DMS 273 (cell line): ENCODE results near the gene ALDOA.
"Not testable (repeated sequence)": the region's sequence is repeated elsewhere in the genome, so short reads cannot be mapped to it uniquely, and the experiment has no call there.

Experiments
- DNase-seq: peaks from one replicate; lab custom pipeline; 2025; ENCODE audit not compliant: unreplicated experiment; lab: John Stamatoyannopoulos, UW

Gene ALDOA

DNA sequence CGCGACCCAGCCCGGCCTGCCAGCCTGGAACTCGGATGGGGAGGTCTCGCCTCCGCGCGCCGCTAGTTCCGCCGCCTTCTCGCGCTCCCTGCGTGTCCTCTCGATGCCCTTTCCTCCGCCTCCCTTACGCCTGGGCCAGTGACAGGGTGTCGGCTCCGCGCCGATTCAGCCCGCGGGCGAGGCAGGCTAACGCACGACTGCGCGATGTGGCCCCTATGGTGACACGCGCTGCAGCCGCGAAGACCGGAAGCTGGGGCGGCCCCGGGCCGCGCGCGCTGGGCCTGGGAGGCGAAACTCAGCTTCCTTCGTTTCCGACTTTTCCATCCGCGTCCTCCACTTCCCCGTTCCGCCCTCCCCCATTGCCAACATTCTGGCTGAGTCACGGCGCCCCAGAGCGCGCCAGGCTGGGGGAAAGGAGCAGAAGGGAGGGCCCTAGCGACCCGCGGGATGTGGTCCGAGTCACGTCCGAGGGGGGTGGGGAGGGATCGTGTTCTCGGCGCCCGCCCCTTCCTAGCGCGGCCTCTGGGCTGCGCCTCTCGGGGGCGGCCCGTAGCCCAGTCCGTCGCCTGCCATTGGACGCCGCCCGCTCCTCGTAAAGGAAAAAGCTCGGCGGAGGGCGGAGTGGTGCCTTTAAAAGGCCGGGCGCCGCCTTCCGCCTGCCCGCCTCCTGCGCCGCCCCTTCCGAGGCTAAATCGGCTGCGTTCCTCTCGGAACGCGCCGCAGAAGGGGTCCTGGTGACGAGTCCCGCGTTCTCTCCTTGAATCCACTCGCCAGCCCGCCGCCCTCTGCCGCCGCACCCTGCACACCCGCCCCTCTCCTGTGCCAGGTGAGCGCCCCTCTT is at the start of gene ALDOA:
Gene ALDOA (plus strand): TSS at position 659 of the 841 bp plus-strand sequence. CDS start 1,138 bp downstream, outside the sequence.
- DNase-seq = peak; percentile 99

DNA sequence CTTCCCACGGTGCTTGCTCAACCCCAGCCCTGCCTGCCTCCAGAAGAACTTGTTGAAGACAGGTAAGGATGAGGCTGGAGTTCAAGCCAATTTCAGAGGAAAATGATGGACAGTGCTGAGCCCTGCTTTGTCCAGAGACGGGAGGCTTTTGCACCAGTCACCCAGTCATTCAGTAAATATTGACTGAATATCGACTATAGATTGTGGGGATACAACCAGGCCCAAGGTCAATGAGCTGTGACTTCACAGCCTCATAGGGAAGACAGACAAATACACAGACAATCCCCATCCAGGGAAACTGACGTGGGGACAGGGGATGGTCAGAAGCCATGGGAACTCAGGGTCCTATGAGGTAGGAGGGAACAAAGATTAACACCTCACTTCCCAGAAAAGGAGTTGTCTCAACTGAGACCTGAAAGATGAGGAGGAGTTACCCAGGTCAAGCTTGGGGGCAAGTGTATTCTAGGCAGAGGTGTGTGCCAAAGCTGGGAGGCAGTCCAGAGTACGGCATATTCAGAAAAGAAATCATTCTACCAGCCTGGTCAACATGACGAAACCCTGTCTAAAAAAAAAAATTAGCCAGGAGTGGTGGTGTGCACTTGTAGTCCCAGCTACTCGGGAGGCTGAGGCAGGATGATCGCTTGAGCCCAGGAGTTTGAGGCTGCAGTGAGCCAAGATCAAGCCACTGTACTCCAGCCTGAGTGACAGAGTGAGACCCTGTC is 48.8 kb upstream of the ALDOA start:
- no peak for DNase-seq

- DNase-seq = no peak
These were observed 48.3 kb upstream of the ALDOA start for GRCh38 chr16:30017277-30017656.

GRCh38 chr16:30017937-30018336 is 47.6 kb upstream of the ALDOA start:
- not testable (repeated sequence) for DNase-seq

DNA sequence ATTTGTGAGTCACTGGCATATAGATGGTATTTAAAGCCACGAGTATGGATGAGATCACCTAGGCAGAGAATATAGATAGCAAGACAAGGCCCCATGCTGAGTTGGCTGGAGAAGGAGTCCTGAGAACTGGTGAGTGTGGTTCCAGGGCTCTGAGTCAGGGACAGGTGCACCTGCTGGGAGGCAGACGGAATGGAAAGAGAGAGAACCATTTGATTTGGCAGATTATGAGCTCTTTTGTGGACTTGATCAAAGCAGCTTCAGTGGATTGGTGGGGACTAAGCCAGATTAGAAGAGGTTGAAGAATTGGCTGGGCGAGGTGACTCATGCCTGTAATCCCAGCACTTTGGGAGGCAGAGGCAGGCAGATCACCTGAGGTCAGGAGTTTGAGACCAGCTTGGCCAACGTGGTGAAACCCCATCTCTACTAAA is 46.8 kb upstream of the ALDOA start:
- no peak for DNase-seq

DNA sequence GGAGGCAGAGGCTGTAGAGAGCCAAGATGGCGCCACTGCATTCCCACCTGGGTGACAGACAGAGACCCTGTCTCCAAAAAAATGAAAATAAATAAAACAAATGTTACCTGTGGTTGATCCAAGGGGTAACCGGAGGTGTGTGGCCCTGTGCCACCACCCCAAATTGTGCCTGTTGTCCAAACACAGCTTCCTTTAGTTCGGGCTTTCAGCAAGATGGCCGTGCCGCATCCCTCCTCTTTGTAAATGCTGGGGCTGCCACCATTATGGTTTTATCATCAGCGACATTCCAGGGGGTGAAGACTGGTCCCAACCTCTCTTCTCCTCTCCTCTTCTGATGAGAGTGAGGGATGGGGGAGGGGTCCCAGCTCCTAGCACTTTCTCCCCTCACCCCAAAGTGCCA is 42.7 kb upstream of the ALDOA start, which contains the start of gene C16orf92:
Gene C16orf92 (plus strand): TSS at position 312 of the 400 bp plus-strand sequence. CDS start 143 bp downstream, outside the sequence.
- DNase-seq = no peak

- no peak for DNase-seq
These were observed 42.0 kb upstream of the ALDOA start for GRCh38 chr16:30023586-30023985.

DNA sequence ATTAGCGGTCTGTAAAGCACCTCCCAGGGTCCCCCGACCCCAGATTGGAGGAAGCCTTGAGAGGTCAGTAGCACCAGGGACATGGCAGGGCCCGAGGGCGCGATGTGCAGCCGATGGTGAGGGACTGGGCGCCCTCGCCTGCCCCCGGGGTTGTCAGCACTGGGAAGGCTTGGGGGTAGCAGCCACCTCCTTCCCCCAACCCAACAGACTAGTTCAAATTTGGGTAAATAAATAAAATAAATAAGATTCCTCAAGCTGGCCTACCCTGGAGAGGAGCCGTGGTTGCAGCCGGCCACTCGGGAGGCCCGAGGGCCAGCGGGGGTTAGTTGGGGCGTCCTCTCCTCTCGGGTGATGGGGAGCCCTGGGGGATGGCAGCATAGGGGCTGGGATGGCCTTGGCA is 41.1 kb upstream of the ALDOA start:
- no peak for DNase-seq

GRCh38 chr16:30025156-30025555 is 40.4 kb upstream of the ALDOA start:
- DNase-seq = no peak

DNA sequence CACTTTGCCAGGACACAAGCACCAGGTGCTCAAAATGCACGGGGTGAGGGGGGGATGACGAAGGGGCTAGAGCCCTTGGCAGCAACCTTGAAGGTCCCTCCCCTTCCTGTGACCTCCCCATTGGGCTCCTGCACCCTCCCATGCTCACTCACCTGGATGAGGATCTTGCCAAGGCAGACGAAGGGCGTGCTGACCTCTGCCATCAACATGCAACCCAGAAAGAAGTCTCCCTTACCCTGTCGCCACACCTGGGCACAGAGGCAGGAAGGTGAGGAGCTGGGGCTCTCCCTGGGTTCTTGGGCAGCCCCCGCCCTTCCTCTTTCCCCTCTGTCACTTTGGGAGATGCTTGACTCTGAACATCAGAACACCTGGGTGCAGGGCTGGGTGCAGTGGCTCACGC is 40.0 kb upstream of the ALDOA start:
- DNase-seq = no peak

DNA sequence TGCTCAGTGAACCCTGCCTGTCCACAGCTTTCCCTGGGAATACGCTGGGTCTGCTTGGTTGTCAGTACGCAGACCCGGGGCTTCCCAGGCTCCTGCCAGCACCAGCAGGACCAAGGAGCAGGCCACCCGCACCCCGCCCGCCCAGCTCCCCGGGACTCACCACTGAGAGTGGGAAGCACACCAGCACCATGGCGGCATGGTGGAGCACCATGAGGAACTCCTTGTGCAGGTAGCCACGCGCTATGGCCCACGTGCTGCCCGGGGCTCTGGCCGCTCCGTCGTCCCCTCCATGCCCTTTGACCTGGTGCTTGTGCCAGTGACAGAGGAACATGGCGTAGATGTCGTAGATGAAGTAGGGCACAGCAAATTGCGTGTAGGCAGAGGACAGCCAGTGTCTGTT is 39.1 kb upstream of the ALDOA start:
- no peak for DNase-seq

DNA sequence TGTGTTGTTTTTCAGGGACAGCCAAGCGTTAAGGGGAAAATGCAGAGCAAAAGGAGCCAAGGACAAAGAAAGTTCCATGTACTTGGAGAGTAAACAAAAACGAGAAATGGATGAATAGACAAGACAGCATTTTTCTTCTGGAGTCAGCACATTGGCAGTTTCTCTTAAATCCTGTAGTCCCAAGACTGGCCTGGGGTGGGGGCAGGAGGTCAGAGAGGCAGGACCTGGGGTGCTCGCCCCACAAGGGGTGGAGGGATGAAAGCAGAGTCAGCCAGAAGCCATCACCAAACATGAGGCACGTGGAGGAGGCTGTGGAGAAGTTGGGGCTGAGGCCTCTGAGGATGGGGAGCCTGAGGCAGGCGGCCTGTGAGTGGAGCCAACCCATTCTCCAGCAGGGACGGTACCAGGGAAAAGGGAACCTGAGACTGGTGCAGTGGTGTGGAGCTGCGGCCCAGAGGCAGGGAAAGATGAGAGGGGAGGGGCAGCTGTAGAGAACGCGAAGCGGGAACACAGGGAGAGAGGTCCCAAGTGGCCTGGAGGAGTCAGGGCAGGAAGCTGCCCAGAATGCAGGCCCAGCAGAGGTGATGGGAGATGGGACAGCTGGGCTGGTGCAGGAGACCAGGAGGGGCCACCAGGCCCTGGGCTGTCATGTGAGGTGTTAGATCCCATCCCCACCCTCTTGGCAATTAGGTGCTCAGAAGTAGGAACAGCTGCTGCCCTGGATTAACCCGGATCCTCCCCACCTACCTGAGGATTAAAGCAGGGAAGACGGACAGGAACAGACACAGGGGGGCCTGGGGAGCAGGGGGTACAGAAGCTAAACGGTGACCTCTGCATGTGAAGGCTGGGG is 37.7 kb upstream of the ALDOA start:
- peak; percentile 81 for DNase-seq

DNA sequence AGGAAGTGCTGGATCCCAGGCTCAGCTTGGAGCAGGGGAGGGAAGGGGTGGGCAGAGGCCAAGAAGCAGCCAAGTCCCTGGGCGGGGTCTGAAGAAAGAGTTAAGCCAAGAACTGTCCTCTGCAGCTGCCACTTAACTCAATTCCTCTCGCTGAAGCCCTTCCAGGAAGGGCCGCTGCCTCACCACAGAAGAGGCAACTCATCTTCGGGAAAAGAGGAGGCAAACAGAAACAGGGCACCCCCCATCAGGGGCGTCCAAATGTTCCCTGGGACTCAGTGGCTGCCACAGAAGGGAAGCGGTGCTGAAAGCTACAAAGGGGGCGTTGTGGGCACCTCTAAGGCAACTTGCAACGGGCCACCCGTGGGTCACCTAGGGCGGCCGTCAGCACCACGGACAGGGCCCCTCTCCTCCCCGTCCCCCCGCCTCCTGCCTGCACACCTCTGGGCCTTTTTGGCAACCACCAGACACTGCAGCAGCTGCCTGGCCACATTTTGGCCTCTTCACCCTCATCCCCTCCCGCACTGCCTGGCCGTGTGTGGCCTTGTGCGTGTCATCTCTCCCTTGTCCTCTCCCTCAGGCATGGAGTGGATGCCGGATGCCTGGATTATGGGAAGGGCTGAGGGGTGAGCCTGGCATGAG is 37.0 kb upstream of the ALDOA start:
- DNase-seq = peak; percentile 81

- DNase-seq = peak; percentile 77
These were observed 35.4 kb upstream of the ALDOA start for GRCh38 chr16:30030011-30030685.

- DNase-seq = no peak
These were observed 34.6 kb upstream of the ALDOA start, which contains the start of gene TLCD3B for GRCh38 chr16:30030841-30031413. TSS of gene TLCD3B (minus strand) at chr16:30031271. CDS start at chr16:30030527, 744 bp downstream.

- DNase-seq = no peak
These were observed 34.1 kb upstream of the ALDOA start for GRCh38 chr16:30031477-30031918.

- peak; percentile 89 for DNase-seq
These were observed 33.3 kb upstream of the ALDOA start for GRCh38 chr16:30032083-30032819.

- DNase-seq = no peak
These were observed 32.3 kb upstream of the ALDOA start for GRCh38 chr16:30033270-30033669.

DNA sequence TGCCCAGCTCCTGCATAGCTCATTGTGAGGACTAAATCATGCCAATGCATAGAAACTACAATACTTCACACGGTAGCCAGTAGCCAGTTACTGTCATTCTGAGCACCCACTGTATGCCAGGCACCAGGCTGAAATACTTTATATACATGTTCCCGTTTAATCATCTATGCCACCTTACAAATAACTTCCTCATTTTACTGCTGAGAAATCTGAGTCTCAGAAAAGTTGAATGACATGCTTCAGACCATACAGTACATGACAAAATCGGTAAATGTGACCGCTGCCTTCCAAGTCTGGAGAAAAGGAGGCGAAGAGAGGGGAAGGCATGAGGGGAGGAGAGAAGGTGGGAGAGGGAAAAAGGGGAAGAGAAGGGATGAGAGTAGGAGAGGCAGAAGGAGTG is 25.3 kb upstream of the ALDOA start:
- DNase-seq = no peak
